ENCODE results near the gene VNN1.

DNA sequence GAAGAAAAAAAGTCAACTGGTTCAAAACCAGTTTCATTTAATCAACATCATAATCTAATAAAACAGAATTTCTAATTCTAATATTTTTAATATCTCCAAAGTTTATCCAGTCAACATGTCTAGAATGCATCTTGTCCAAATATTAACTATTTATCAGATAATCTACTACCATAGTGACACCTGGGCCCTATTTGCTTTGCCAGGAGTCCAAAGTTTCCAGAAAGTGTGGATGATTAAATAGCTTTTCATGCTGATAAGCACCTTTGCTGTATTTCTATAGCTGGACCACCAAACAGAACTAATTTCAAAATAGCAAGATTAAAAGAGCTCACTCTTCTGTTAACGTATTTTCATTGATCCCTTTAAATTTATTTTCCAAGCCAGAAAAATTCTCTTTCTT lies 42.6 kb downstream of the VNN1 start:
- TF ChIP-seq POLR2A (IDR thresholded peaks at IDR 0.05) = no peak
- TF ChIP-seq, protein P1, sequence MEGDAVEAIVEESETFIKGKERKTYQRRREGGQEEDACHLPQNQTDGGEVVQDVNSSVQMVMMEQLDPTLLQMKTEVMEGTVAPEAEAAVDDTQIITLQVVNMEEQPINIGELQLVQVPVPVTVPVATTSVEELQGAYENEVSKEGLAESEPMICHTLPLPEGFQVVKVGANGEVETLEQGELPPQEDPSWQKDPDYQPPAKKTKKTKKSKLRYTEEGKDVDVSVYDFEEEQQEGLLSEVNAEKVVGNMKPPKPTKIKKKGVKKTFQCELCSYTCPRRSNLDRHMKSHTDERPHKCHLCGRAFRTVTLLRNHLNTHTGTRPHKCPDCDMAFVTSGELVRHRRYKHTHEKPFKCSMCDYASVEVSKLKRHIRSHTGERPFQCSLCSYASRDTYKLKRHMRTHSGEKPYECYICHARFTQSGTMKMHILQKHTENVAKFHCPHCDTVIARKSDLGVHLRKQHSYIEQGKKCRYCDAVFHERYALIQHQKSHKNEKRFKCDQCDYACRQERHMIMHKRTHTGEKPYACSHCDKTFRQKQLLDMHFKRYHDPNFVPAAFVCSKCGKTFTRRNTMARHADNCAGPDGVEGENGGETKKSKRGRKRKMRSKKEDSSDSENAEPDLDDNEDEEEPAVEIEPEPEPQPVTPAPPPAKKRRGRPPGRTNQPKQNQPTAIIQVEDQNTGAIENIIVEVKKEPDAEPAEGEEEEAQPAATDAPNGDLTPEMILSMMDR (IDR thresholded peaks at IDR 0.05) = no peak
- TF ChIP-seq POLR2AphosphoS5 (IDR thresholded peaks at IDR 0.05) = no peak

Data from breast epithelium (tissue), 3 donors.